ENCODE data around the gene YARS1.

The YARS1 gene

GRCh38 chr1:32741413-32742198 is 75.6 kb downstream of the YARS1 start:
- DNase-seq = no peak

DNA sequence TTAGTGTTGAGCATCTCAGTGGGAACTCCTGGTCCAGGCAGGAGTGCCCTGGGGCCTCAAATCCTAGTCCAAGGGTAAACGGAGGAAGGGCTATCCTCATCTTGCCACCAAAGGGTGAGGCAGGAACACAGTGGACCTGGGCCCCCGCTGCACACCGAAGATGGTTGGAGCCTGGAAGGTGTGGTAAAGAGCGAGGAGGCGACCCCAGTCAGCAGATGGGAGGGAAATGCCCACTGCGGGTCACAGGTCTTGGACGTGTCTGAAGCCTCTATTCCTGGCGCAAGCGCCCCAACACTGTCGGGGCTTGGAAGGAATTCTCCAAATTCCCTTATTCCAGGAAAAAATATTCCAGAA is 76.1 kb downstream of the YARS1 start:
- DNase-seq = no peak

DNA sequence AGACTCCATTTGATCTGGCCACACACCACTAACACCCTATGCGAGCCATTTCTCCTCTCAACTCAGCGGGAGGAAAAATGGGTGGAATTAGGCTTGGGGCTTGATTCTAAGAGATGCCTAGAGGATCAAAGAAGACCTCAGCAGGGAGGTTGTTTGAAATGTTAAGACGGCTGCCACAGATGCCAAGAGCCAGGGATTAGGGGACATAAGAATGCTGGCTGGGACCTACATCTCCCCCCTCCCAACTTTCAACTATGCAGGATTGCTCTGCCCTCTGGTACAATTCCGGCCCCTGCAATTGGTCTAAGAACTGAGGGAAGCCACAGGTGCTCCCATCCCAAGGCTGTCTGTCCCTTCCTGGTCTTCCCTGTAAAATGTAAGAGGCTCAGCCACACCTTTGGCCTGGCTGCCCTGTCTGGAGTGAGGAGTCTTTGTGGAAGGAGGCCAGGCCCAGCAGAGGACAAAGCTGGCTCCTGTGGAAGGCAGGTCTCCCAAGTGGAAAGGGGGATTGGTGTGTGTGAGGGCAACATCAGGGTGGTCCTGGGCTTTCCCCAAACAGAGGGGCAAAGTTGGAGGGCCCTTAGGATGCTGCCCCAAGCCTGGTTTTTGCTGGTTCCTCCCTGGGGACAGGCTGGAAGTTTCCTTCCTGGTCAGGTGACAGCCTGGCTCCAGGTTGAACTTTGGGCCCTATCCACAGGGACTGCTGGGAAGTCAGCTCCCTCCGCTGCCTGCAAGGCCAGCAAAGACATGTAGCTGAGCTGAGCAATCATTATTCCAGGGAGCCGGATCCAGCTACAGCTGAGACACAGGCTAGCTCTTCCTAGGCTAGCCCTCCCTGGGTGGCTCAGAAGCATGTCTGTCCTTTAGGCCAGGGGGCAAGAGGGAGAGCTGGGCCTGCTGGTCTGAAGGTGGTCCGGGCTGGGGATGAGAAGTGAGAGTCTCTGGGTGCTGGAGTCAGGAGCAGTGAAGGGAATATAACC is 80.1 kb downstream of the YARS1 start:
- no peak for DNase-seq

- DNase-seq = no peak
Observed at GRCh38 chr1:32733582-32734321, 83.4 kb downstream of the YARS1 start.

GRCh38 chr1:32729254-32730046 is 87.7 kb downstream of the YARS1 start:
- no peak for DNase-seq

- DNase-seq = no peak
Observed at GRCh38 chr1:32728413-32729077, 88.6 kb downstream of the YARS1 start.

DNA sequence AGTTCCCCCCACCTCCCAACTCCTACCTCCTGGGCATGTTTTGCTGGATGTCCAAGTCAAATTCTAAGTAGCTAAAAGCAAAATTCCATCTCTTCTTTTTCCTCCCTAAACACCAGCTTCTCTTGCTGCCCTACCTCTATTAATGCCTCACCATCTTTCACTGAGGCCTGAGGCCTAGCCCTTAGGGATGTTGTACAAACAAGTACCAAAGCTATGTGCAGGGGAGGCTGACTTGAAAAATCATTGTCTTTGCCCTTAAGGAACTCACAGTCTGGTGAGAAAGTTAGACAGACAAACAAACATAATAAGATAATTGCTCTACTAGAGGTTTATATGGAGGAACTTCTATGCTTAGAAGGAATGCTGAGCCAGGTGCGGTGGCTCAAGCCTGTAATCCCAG is 89.3 kb downstream of the YARS1 start:
- no peak for DNase-seq

GRCh38 chr1:32725615-32725982 is 91.6 kb downstream of the YARS1 start:
- DNase-seq = no peak

All from cerebellar nuclear complex (tissue), 1 donor.